Measurements from ENCODE around the gene TECTB. TPM values are rescaled to one million over a fixed set of nuclear protein-coding genes. Genes with fewer than 3 reads are reported as not detected.
"Not testable (repeated sequence)": the region's sequence is repeated elsewhere in the genome, so short reads cannot be mapped to it uniquely, and the experiment has no call there.

The TECTB gene
- total RNA-seq, 6 experiments from 2014 or later: not detected

GRCh38 chr10:112248584-112249295, 34.5 kb upstream of the TECTB start:
- no peak overlapping the region for H3K27ac Mint-ChIP-seq
- TF ChIP-seq CTCF (IDR thresholded peaks at IDR 0.05): no peak
- H3K36me3 Mint-ChIP-seq (ENCODE audit: low read depth): peaks cover 28% of the 10 kb centered on the region
- DNase-seq: no peak
- peaks cover 33% of the 10 kb centered on the region for H3K4me1 Mint-ChIP-seq (ENCODE audit: low read depth)
- peaks cover 29% of the 10 kb centered on the region for H3K9me3 Mint-ChIP-seq
- peaks cover 2% of the 10 kb centered on the region; the same call in 1 of the 2 replicates for H3K27me3 Mint-ChIP-seq (ENCODE audit: insufficient read depth)
- H3K4me3 Mint-ChIP-seq: no peak overlapping the region

- DNase-seq: no peak
- Mint-ChIP-seq H3K4me1 (ENCODE audit: low read depth) (peaks cover 26% of the 10 kb centered on the region), H3K9me3 (peaks cover 29% of the 10 kb centered on the region), H3K36me3 (ENCODE audit: low read depth) (peaks cover 27% of the 10 kb centered on the region), H3K27ac (no peak overlapping the region), H3K27me3 (ENCODE audit: insufficient read depth) (no peaks in the 10 kb centered on the region), H3K4me3 (no peak overlapping the region)
- TF ChIP-seq CTCF (IDR thresholded peaks at IDR 0.05): no peak
Measured at GRCh38 chr10:112249722-112250121, 33.5 kb upstream of the TECTB start.

GRCh38 chr10:112250555-112250954, 32.6 kb upstream of the TECTB start:
- TF ChIP-seq CTCF (IDR thresholded peaks at IDR 0.05): no peak
- peak overlapping the region; percentile 84 for H3K27ac Mint-ChIP-seq
- peaks cover 20% of the 10 kb centered on the region for H3K4me1 Mint-ChIP-seq (ENCODE audit: low read depth)
- DNase-seq: peak; percentile 74
- no peaks in the 10 kb centered on the region for H3K27me3 Mint-ChIP-seq (ENCODE audit: insufficient read depth)
- peak overlapping the region; percentile 46 for H3K4me3 Mint-ChIP-seq
- H3K9me3 Mint-ChIP-seq: peaks cover 32% of the 10 kb centered on the region
- H3K36me3 Mint-ChIP-seq (ENCODE audit: low read depth): peaks cover 27% of the 10 kb centered on the region

GRCh38 chr10:112251238-112251637, 32.0 kb upstream of the TECTB start:
- peaks cover 20% of the 10 kb centered on the region for H3K4me1 Mint-ChIP-seq (ENCODE audit: low read depth)
- not testable (repeated sequence) for H3K4me3 Mint-ChIP-seq; DNase-seq; H3K27ac Mint-ChIP-seq; H3K27me3 Mint-ChIP-seq (ENCODE audit: insufficient read depth)
- peaks cover 27% of the 10 kb centered on the region for H3K36me3 Mint-ChIP-seq (ENCODE audit: low read depth)
- peaks cover 32% of the 10 kb centered on the region for H3K9me3 Mint-ChIP-seq

GRCh38 chr10:112258407-112258806, 24.8 kb upstream of the TECTB start:
- no peaks in the 10 kb centered on the region for H3K27me3 Mint-ChIP-seq (ENCODE audit: insufficient read depth)
- no peak for DNase-seq
- no peak for TF ChIP-seq CTCF (IDR thresholded peaks at IDR 0.05)
- no peak overlapping the region for H3K27ac Mint-ChIP-seq
- H3K9me3 Mint-ChIP-seq: 0 out of 2 replicates have a peak, but pooled peaks cover 4% of the 10 kb centered on the region
- H3K4me3 Mint-ChIP-seq: no peak overlapping the region
- peaks cover 27% of the 10 kb centered on the region for H3K4me1 Mint-ChIP-seq (ENCODE audit: low read depth)
- H3K36me3 Mint-ChIP-seq (ENCODE audit: low read depth): no peaks in the 10 kb centered on the region

GRCh38 chr10:112259688-112260087, 23.5 kb upstream of the TECTB start:
- Mint-ChIP-seq H3K27ac (no peak overlapping the region), H3K4me3 (no peak overlapping the region), H3K9me3 (0 out of 2 replicates have a peak, but pooled peaks cover 4% of the 10 kb centered on the region), H3K27me3 (ENCODE audit: insufficient read depth) (no peaks in the 10 kb centered on the region), H3K36me3 (ENCODE audit: low read depth) (no peaks in the 10 kb centered on the region), H3K4me1 (ENCODE audit: low read depth) (peaks cover 27% of the 10 kb centered on the region)
- no peak for TF ChIP-seq CTCF (IDR thresholded peaks at IDR 0.05)
- no peak for DNase-seq

Measured in HFFc6 (cell line).